SK-N-SH (cell line): Measurements from ENCODE around the gene UBE2N.

Experiments used
- CTCF ChIP-seq: fragments of 200-600 bp; sonication (generic); IDR thresholded peaks from 2 replicates; pipeline ENCODE4 v1.6.1; 2017; ENCODE audit warnings: antibody characterized with exemption, mild to moderate bottlenecking, moderate library complexity
- ELF1 ChIP-seq: IDR thresholded peaks from 2 replicates; pipeline ENCODE4 v1.4.0; 2012
- EP300 ChIP-seq, 2 experiments: IDR thresholded peaks; 2 replicates each; pipeline versions ENCODE4 v1.4.0 to v1.6.1; 2012; ENCODE audit warnings: borderline replicate concordance in 1 of 2, low read depth in 1 of 2, low read length in 1 of 2
- PBX3 ChIP-seq: IDR thresholded peaks from 2 replicates; pipeline ENCODE4; 2012
- POLR2AphosphoS5 ChIP-seq: IDR thresholded peaks from 2 replicates; pipeline ENCODE4 v1.6.1; 2012; ENCODE audit warnings: low read depth, low read length
- RAD21 ChIP-seq: IDR thresholded peaks from 2 replicates; pipeline ENCODE4 v1.6.1; 2012; ENCODE audit warnings: mild to moderate bottlenecking, low read length
- RFX5 ChIP-seq: IDR thresholded peaks from 2 replicates; pipeline ENCODE4 v1.6.1; 2012; ENCODE audit warnings: mild to moderate bottlenecking, improper control_type of control experiment, low read length
- SMC3 ChIP-seq: IDR thresholded peaks from 2 replicates; pipeline ENCODE4 v1.6.1; 2012; ENCODE audit warnings: low read depth, low read length, improper control_type of control experiment
- TEAD4 ChIP-seq: IDR thresholded peaks from 2 replicates; pipeline ENCODE4 v1.4.0; 2012; ENCODE audit warnings: mild to moderate bottlenecking, borderline replicate concordance; ENCODE audit not compliant: insufficient read depth
- ZBTB33 ChIP-seq: IDR thresholded peaks from 2 replicates; pipeline ENCODE4 v1.4.0; 2012; ENCODE audit warnings: low read depth, borderline replicate concordance

GRCh38 chr12:93377252-93378195 lies 64.2 kb downstream of the UBE2N start, which contains the start of gene NUDT4:
- TF ChIP-seq SMC3 (no peak), TEAD4 (no peak), CTCF (no peak), PBX3 (no peak), ZBTB33 (no peak), RAD21 (no peak), POLR2AphosphoS5 (peak; percentile 90), EP300 (IDR thresholded peaks at IDR 0.05; ENCODE audit: borderline replicate concordance in 1 of 2, low read depth in 1 of 2, low read length in 1 of 2) (no peak), ELF1 (no peak), RFX5 (no peak)
